GM12872 (cell line): ENCODE results near the gene MAN2B1.

ENCODE experiments used
- TF ChIP-seq, protein P1 (sequence below): IDR thresholded peaks from 3 replicates; pipeline ENCODE4 v1.5.1; 2011; ENCODE audit warnings: low read depth, mild to moderate bottlenecking, low read length, moderate library complexity; ENCODE audit not compliant: insufficient read depth

MAN2B1 gene

DNA sequence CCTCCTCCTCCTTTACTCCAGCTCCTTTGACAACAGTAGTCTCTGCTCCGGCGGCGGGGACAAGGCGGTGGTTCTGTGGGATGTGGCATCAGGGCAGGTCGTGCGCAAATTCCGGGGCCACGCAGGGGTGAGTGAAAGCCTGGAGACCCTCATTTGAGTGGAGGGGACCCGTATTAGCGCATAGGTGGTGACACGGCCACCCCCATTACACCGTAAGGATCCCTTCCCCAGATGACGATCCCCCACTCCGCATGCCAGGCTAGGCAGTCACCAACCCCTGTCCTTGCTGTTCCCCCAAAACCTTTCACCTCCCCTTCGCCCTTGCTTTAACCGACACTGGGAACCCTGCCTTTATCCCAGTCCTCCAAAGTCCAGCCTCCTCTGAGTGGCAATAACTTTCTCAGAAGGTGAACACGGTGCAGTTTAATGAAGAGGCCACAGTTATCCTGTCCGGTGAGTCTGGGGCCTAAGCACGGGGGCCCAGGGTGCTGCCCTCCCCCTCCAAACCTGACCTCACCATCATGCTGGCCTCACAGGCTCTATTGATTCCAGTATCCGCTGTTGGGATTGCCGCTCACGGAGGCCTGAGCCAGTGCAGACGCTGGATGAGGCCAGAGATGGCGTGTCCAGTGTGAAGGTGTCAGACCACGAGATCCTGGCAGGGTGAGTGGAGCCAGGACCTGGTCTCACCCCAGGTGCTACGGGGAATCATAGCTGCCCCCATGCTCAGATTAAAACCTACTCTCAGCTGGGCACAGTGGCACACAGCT is 3.8 kb upstream of the MAN2B1 start:
- TF ChIP-seq, protein P1, sequence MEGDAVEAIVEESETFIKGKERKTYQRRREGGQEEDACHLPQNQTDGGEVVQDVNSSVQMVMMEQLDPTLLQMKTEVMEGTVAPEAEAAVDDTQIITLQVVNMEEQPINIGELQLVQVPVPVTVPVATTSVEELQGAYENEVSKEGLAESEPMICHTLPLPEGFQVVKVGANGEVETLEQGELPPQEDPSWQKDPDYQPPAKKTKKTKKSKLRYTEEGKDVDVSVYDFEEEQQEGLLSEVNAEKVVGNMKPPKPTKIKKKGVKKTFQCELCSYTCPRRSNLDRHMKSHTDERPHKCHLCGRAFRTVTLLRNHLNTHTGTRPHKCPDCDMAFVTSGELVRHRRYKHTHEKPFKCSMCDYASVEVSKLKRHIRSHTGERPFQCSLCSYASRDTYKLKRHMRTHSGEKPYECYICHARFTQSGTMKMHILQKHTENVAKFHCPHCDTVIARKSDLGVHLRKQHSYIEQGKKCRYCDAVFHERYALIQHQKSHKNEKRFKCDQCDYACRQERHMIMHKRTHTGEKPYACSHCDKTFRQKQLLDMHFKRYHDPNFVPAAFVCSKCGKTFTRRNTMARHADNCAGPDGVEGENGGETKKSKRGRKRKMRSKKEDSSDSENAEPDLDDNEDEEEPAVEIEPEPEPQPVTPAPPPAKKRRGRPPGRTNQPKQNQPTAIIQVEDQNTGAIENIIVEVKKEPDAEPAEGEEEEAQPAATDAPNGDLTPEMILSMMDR: no peak

DNA sequence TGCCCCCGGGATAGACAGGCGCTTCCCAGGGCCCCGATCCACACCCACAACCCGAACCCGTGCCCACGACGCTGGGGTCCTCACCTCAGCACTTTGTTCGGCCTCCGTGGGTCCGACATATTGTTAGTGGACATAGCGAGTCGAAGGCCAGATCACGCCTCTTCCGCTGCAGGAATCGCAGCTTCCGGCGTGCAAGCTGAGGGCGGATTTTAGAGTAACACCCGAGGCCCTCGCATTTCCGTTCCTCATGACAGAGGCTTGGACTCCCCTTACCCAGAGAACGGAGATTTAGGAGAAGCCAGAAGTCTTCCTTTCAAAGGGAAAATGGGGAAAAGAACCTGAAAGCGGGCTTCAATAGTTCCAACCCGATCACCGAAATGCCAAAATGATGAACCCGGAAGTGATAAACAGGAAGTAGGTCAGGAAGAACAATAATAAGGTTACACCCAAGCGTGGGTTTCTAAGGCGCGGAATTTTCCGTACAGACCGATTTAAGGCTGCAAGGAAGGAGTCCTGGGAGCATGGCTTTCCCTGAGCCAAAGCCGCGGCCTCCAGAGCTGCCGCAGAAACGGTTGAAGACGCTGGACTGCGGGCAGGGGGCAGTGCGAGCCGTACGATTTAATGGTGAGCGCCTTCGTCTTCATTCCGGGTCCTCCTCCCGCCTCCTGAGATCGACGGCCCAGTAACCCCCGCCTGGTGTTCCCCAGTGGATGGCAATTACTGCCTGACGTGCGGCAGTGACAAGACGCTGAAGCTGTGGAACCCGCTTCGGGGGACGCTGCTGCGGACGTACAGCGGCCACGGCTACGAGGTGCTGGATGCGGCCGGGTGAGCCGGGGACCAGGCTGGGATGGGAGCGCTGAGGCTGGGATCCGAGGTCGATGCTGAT is 3.0 kb upstream of the MAN2B1 start:
- TF ChIP-seq, protein P1: no peak

DNA sequence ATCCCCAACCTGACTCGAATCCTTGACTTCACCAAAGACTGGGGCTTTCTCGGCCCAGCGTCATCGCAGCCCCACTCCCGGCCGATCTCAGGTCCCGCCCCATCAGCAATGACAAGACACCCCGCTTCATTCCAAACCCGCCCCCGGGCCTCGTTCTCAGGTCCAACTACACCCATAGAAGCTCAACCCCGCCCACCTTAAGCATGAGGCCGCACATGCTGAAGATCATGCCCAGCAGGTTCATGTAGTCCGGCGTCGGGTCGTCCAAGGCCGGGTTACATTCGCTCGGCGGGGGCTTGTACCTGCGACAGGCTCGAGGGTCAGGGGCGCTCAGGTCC is 2.4 kb upstream of the MAN2B1 start:
- TF ChIP-seq, protein P1: no peak

DNA sequence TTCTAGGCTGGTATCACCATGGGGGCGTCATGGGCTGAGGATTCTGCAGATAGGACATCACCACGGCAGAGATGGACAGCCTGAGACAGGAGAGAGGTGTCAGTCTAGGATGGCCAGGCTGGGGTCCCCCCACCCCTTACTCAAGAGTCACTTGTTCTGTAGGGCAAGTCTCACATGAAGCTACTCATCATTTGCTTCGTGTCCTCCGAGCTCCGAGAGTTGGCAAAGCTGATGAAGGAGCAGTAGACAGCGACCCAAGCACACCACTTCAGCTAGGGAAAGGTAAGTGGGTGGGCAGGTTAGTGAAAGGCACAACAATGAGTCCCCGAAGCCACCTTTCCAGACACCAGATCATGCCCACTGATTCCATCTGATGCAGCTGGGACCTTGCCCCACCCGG is 1.8 kb upstream of the MAN2B1 start:
- TF ChIP-seq, protein P1: no peak

DNA sequence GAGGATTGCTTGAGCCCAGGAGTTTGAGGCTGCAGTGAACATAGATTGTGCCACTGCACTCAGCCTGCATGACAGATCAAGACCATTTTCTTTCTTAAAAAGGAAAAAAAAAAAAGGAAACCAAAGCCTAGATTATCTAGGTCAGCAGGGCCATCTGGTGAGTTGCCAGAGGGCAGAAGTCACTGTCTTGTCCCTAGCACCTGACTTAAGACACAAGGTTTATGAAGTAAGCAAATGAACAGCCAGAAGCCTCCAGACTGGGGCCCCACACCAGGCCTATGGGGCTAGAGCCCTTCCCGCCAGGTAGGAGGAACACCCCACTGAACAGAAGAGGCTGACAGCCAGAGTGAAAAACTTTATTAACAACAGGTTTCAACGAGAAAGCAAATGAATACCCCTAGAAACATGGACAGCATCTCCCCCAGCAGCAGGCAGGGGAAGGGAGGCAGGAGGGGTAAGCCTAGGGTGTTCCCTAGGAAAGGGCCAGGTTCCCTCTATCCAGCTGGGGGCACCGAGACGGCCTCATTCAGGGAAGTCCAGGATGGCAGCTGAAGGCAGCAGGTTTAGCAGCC is 1.3 kb upstream of the MAN2B1 start:
- TF ChIP-seq, protein P1: no peak

DNA sequence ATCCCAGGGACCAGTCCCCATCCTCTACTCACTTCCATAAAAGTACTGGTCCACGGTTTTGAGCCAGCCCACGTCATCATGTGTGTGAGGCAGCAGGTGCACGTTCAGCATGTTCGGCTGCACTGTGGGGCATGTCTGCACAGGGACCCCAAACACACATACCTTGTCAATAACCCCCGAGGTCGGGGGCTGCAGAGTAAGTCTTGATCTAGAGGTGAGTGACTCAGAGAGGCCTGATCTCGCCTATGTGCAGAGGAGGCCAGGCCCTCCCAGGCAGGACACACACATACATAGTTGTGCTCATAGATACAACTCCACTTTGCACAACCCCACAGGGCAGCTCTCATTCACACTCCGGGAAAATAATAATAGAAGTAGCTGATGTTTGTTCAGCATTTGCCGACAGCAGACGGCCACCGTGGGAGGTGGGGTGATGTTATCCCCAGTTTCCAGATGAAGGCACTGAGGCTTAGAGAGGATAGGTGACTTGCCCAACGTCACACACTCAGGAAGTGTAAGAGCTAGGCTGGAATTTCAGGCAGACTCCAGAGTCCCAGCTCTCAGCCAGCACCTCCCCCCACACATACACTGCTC is 774 bp downstream of the MAN2B1 start:
- TF ChIP-seq, protein P1: no peak

DNA sequence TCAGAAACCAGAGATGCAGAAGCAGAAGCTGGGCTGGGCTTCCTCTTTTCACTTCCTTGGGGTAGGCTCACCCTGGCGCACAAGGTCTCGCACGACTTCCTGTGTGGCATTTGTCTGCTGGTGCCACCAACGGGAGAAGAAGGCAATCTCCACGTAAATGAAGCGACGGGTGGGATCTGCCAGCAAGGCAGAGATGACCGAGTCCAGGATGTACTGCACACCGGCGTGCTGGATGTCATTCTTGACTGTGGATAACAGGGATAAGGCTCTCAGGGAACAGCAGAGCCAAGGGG is 1.3 kb downstream of the MAN2B1 start:
- TF ChIP-seq, protein P1: no peak
